ENCODE results near the gene S100A3.

The S100A3 gene

DNA sequence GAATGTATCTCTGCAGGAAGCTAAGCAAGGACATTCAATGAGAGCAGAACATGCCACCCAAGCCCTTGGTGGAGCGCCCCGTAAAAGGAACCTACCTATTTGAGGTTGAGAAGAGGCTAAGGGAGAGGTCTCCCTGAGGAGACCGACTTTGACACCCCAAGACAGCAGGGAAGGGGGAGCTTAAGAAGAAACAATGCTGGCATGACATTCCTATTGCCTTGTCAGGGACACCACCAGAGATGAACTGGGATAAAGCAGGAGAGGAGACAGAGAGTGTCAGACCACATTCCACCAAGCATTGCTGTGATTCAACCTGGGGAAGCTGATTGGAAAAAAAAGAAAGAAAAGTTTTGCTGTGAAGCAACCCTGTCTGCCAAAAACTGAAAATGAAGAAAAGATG lies 29.9 kb upstream of the S100A3 start:
- TF ChIP-seq TEAD4 (IDR thresholded peaks at IDR 0.05) (no peak), CREB1 (IDR thresholded peaks at IDR 0.05; ENCODE audit: low read depth) (no peak), ZBTB7A (IDR thresholded peaks at IDR 0.05; ENCODE audit: low read depth) (no peak), TAF1 (IDR thresholded peaks at IDR 0.05; ENCODE audit: low read depth) (no peak), TCF12 (IDR thresholded peaks at IDR 0.05; ENCODE audit: low read depth) (no peak), NFIC (IDR thresholded peaks at IDR 0.05) (no peak), FOXM1 (IDR thresholded peaks at IDR 0.05; ENCODE audit: borderline replicate concordance, low read depth) (no peak), RAD21 (IDR thresholded peaks at IDR 0.05; ENCODE audit: low read depth) (no peak), YY1 (IDR thresholded peaks at IDR 0.05; ENCODE audit: low read depth) (no peak), EGR1 (IDR thresholded peaks at IDR 0.05) (no peak), CEBPB (IDR thresholded peaks at IDR 0.05) (no peak), EP300 (IDR thresholded peaks at IDR 0.05; ENCODE audit: borderline replicate concordance) (no peak)
- TF ChIP-seq, protein P1, sequence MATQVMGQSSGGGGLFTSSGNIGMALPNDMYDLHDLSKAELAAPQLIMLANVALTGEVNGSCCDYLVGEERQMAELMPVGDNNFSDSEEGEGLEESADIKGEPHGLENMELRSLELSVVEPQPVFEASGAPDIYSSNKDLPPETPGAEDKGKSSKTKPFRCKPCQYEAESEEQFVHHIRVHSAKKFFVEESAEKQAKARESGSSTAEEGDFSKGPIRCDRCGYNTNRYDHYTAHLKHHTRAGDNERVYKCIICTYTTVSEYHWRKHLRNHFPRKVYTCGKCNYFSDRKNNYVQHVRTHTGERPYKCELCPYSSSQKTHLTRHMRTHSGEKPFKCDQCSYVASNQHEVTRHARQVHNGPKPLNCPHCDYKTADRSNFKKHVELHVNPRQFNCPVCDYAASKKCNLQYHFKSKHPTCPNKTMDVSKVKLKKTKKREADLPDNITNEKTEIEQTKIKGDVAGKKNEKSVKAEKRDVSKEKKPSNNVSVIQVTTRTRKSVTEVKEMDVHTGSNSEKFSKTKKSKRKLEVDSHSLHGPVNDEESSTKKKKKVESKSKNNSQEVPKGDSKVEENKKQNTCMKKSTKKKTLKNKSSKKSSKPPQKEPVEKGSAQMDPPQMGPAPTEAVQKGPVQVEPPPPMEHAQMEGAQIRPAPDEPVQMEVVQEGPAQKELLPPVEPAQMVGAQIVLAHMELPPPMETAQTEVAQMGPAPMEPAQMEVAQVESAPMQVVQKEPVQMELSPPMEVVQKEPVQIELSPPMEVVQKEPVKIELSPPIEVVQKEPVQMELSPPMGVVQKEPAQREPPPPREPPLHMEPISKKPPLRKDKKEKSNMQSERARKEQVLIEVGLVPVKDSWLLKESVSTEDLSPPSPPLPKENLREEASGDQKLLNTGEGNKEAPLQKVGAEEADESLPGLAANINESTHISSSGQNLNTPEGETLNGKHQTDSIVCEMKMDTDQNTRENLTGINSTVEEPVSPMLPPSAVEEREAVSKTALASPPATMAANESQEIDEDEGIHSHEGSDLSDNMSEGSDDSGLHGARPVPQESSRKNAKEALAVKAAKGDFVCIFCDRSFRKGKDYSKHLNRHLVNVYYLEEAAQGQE (IDR thresholded peaks at IDR 0.05; ENCODE audit: low read depth) = no peak
- TF ChIP-seq, protein P2, sequence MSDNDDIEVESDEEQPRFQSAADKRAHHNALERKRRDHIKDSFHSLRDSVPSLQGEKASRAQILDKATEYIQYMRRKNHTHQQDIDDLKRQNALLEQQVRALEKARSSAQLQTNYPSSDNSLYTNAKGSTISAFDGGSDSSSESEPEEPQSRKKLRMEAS (IDR thresholded peaks at IDR 0.05) = no peak
- TF ChIP-seq, protein P3, sequence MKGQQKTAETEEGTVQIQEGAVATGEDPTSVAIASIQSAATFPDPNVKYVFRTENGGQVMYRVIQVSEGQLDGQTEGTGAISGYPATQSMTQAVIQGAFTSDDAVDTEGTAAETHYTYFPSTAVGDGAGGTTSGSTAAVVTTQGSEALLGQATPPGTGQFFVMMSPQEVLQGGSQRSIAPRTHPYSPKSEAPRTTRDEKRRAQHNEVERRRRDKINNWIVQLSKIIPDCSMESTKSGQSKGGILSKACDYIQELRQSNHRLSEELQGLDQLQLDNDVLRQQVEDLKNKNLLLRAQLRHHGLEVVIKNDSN (IDR thresholded peaks at IDR 0.05) = no peak

- TF ChIP-seq EGR1 (IDR thresholded peaks at IDR 0.05) (no peak), EP300 (IDR thresholded peaks at IDR 0.05; ENCODE audit: borderline replicate concordance) (no peak), ZBTB7A (IDR thresholded peaks at IDR 0.05; ENCODE audit: low read depth) (no peak), FOXM1 (IDR thresholded peaks at IDR 0.05; ENCODE audit: borderline replicate concordance, low read depth) (no peak), NFIC (IDR thresholded peaks at IDR 0.05) (no peak), RAD21 (IDR thresholded peaks at IDR 0.05; ENCODE audit: low read depth) (no peak), TAF1 (IDR thresholded peaks at IDR 0.05; ENCODE audit: low read depth) (no peak), CREB1 (IDR thresholded peaks at IDR 0.05; ENCODE audit: low read depth) (no peak), TEAD4 (IDR thresholded peaks at IDR 0.05) (no peak), TCF12 (IDR thresholded peaks at IDR 0.05; ENCODE audit: low read depth) (no peak), CEBPB (IDR thresholded peaks at IDR 0.05) (no peak), YY1 (IDR thresholded peaks at IDR 0.05; ENCODE audit: low read depth) (no peak)
- TF ChIP-seq, protein P2 (IDR thresholded peaks at IDR 0.05) = no peak
- TF ChIP-seq, protein P3 (IDR thresholded peaks at IDR 0.05) = no peak
- TF ChIP-seq, protein P1 (IDR thresholded peaks at IDR 0.05; ENCODE audit: low read depth) = no peak
Observed at GRCh38 chr1:153578490-153578889, 29.4 kb upstream of the S100A3 start.

DNA sequence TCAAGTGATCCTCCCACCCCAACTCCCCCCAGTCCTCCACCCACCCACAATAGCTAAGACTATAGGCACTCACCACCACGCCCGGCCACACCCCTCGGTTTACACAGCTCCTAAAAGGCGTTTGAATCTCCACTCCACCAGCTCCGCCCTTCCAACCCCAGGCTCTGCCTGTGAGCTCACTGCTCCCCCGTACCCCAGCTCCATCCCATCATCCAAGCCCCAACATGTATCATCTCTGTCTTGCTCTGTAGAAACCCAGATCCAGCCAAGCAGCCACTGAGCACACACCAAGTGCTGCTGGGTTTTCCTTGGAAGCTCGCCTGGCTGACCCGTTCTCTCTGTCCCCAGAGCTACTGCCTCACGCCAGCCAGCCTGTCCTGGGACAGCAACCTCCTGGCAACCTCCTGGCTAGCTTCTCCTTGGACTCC lies 28.6 kb upstream of the S100A3 start:
- TF ChIP-seq, protein P3 (IDR thresholded peaks at IDR 0.05) = no peak
- TF ChIP-seq, protein P2 (IDR thresholded peaks at IDR 0.05) = no peak
- TF ChIP-seq TCF12 (IDR thresholded peaks at IDR 0.05; ENCODE audit: low read depth) = no peak
- no peak for TF ChIP-seq CREB1 (IDR thresholded peaks at IDR 0.05; ENCODE audit: low read depth)
- TF ChIP-seq YY1 (IDR thresholded peaks at IDR 0.05; ENCODE audit: low read depth) = no peak
- TF ChIP-seq TAF1 (IDR thresholded peaks at IDR 0.05; ENCODE audit: low read depth) = no peak

- TF ChIP-seq YY1 (IDR thresholded peaks at IDR 0.05; ENCODE audit: low read depth) (no peak), RAD21 (IDR thresholded peaks at IDR 0.05; ENCODE audit: low read depth) (no peak), EGR1 (IDR thresholded peaks at IDR 0.05) (no peak), FOXM1 (IDR thresholded peaks at IDR 0.05; ENCODE audit: borderline replicate concordance, low read depth) (no peak), CEBPB (IDR thresholded peaks at IDR 0.05) (no peak), TEAD4 (IDR thresholded peaks at IDR 0.05) (no peak), CREB1 (IDR thresholded peaks at IDR 0.05; ENCODE audit: low read depth) (no peak), NFIC (IDR thresholded peaks at IDR 0.05) (no peak), ZBTB7A (IDR thresholded peaks at IDR 0.05; ENCODE audit: low read depth) (no peak), TAF1 (IDR thresholded peaks at IDR 0.05; ENCODE audit: low read depth) (no peak), TCF12 (IDR thresholded peaks at IDR 0.05; ENCODE audit: low read depth) (no peak), EP300 (IDR thresholded peaks at IDR 0.05; ENCODE audit: borderline replicate concordance) (no peak)
- TF ChIP-seq, protein P1 (IDR thresholded peaks at IDR 0.05; ENCODE audit: low read depth) = no peak
- TF ChIP-seq, protein P3 (IDR thresholded peaks at IDR 0.05) = no peak
- TF ChIP-seq, protein P2 (IDR thresholded peaks at IDR 0.05) = no peak
Observed at GRCh38 chr1:153577138-153577537, 28.1 kb upstream of the S100A3 start.
